ENCODE results near the gene LRRN2. TPM values are rescaled to one million over a fixed set of nuclear protein-coding genes. Genes with fewer than 3 reads are reported as not detected.

The LRRN2 gene
- total RNA-seq, 4 donors from 2014 or later, result 2.0 to 32.9 (median 23.8) TPM

- Histone ChIP-seq H3K27ac (no peak overlapping the region), H3K4me3 (no peak overlapping the region), H3K4me1 (no peaks in the 10 kb centered on the region), H3K9me3 (no peaks in the 10 kb centered on the region), H3K36me3 (no peaks in the 10 kb centered on the region), H3K27me3 (peaks cover 7% of the 10 kb centered on the region)
- no peak for DNase-seq
- intact Hi-C loops (cut with DNase I; ENCODE audit: low total_unique reads), result no loop called here
- TF ChIP-seq CTCF (IDR thresholded peaks at IDR 0.05), result no peak
- TF ChIP-seq EP300 (IDR thresholded peaks at IDR 0.05; ENCODE audit: low read depth), result no peak
- TF ChIP-seq POLR2AphosphoS5 (IDR thresholded peaks at IDR 0.05), result no peak
- no peak for TF ChIP-seq POLR2A (IDR thresholded peaks at IDR 0.05)
- 67 to 88% methylated on average over 2 to 5 of the region's 5 CpGs for WGBS, 2 donors (ENCODE audit: low coverage in 1 of 2)
- in situ Hi-C loops (cut with MboI; ENCODE audit: low pct_ligation_motif_present in 1 of 4, low pct_unique_long_range_greater_than_20kb in 1 of 4, low sequenced_read_pairs in 3 of 4), result no loop called here
Observed at GRCh38 chr1:204731985-204732575, 46.5 kb upstream of the LRRN2 start.

GRCh38 chr1:204731509-204731908 lies 46.0 kb upstream of the LRRN2 start:
- no peaks in the 10 kb centered on the region for H3K9me3 ChIP-seq
- H3K27ac ChIP-seq, result no peak overlapping the region
- peaks cover 0 to under 1% (median 0%) of the 10 kb centered on the region in 4 donors for H3K4me1 ChIP-seq
- TF ChIP-seq POLR2AphosphoS5 (IDR thresholded peaks at IDR 0.05), result no peak
- no peak for TF ChIP-seq CTCF (IDR thresholded peaks at IDR 0.05)
- no peak for TF ChIP-seq POLR2A (IDR thresholded peaks at IDR 0.05)
- no peak for TF ChIP-seq EP300 (IDR thresholded peaks at IDR 0.05; ENCODE audit: low read depth)
- peaks cover 7% of the 10 kb centered on the region for H3K27me3 ChIP-seq
- WGBS, 2 donors (ENCODE audit: low coverage in 1 of 2), result 80 to 92% methylated on average over 6 of the region's 6 CpGs
- no peaks in the 10 kb centered on the region for H3K36me3 ChIP-seq
- in situ Hi-C loops (cut with MboI; ENCODE audit: low pct_ligation_motif_present in 1 of 4, low pct_unique_long_range_greater_than_20kb in 1 of 4, low sequenced_read_pairs in 3 of 4) (no loop called here), intact Hi-C loops (cut with DNase I; ENCODE audit: low total_unique reads) (no loop called here)
- DNase-seq, result no peak
- H3K4me3 ChIP-seq, result no peak overlapping the region

GRCh38 chr1:204730826-204731459 lies 45.4 kb upstream of the LRRN2 start:
- WGBS, 2 donors (ENCODE audit: low coverage in 1 of 2), result 54 to 74% methylated on average over 7 to 9 of the region's 9 CpGs
- in situ Hi-C loops (cut with MboI; ENCODE audit: low pct_ligation_motif_present in 1 of 4, low pct_unique_long_range_greater_than_20kb in 1 of 4, low sequenced_read_pairs in 3 of 4), result no loop called here
- H3K36me3 ChIP-seq, result no peaks in the 10 kb centered on the region
- H3K27me3 ChIP-seq, result peaks cover 7% of the 10 kb centered on the region
- no peak overlapping the region for H3K4me3 ChIP-seq
- no peak for DNase-seq
- H3K4me1 ChIP-seq, result peaks cover 0 to 6% (median 0%) of the 10 kb centered on the region in 4 donors
- H3K9me3 ChIP-seq, result no peaks in the 10 kb centered on the region
- intact Hi-C loops (cut with DNase I; ENCODE audit: low total_unique reads), result no loop called here
- H3K27ac ChIP-seq, result no peak overlapping the region
- TF ChIP-seq CTCF (IDR thresholded peaks at IDR 0.05) (no peak), EP300 (IDR thresholded peaks at IDR 0.05; ENCODE audit: low read depth) (no peak), POLR2A (IDR thresholded peaks at IDR 0.05) (no peak), POLR2AphosphoS5 (IDR thresholded peaks at IDR 0.05) (no peak)

GRCh38 chr1:204729516-204729915 lies 44.0 kb upstream of the LRRN2 start:
- in situ Hi-C loops (cut with MboI; ENCODE audit: low pct_ligation_motif_present in 1 of 4, low pct_unique_long_range_greater_than_20kb in 1 of 4, low sequenced_read_pairs in 3 of 4), result no loop called here
- DNase-seq, result no peak
- intact Hi-C loops (cut with DNase I; ENCODE audit: low total_unique reads), result no loop called here
- no peaks in the 10 kb centered on the region for H3K9me3 ChIP-seq
- no peak overlapping the region for H3K27ac ChIP-seq
- 93 to 96% methylated on average over 7 of the region's 7 CpGs for WGBS, 2 donors (ENCODE audit: low coverage in 1 of 2)
- no peak overlapping the region for H3K4me3 ChIP-seq
- peaks cover 0 to 7% (median 0%) of the 10 kb centered on the region in 4 donors for H3K4me1 ChIP-seq
- no peak for TF ChIP-seq POLR2A (IDR thresholded peaks at IDR 0.05)
- no peak for TF ChIP-seq POLR2AphosphoS5 (IDR thresholded peaks at IDR 0.05)
- no peak for TF ChIP-seq CTCF (IDR thresholded peaks at IDR 0.05)
- no peak for TF ChIP-seq EP300 (IDR thresholded peaks at IDR 0.05; ENCODE audit: low read depth)
- no peaks in the 10 kb centered on the region for H3K36me3 ChIP-seq
- H3K27me3 ChIP-seq, result peaks cover 7% of the 10 kb centered on the region
